Tibial nerve (tissue), 4 donors: ENCODE results near the gene RAPGEF2. TPM values are rescaled to one million over a fixed set of nuclear protein-coding genes. Genes with fewer than 3 reads are reported as not detected.
A peak's percentile ranks its signal among the peaks of the same experiment; 100 is the strongest.

Source experiments
- DNase-seq, 2 donors: peaks; one replicate each; pipeline ENCODE4 v3.0.0-alpha.2; 2019; ENCODE audit warnings: low spot score in 2 of 2
- H3K27ac ChIP-seq, 4 donors: fragments of 200-600 bp; sonication (generic) in 3 of 4; one replicate each; pipeline ENCODE4 v1.5.1; 2017 to 2019; ENCODE audit warnings: mild to moderate bottlenecking in 1 of 4
- H3K27me3 ChIP-seq, 2 donors: fragments of 200-600 bp; sonication (generic) in 1 of 2; one replicate each; pipeline versions ENCODE4 v1.5.1 to v1.6.0; 2017 to 2019
- H3K36me3 ChIP-seq, 3 donors: fragments of 200-600 bp; sonication (generic); one replicate each; pipeline ENCODE4 v1.5.1; 2018 to 2019
- H3K4me1 ChIP-seq, 4 donors: fragments of 200-600 bp; sonication (generic) in 3 of 4; one replicate each; pipeline ENCODE4 v1.5.1; 2017 to 2019
- H3K4me3 ChIP-seq, 4 donors: fragments of 200-600 bp; sonication (generic) in 3 of 4; one replicate each; pipeline ENCODE4 v1.5.1; 2017 to 2019; ENCODE audit warnings: mild to moderate bottlenecking in 1 of 4, moderate library complexity in 1 of 4
- H3K9me3 ChIP-seq, 4 donors: fragments of 200-600 bp; sonication (generic) in 3 of 4; one replicate each; pipeline ENCODE4 v1.5.1; 2017 to 2019
- EP300 ChIP-seq, 2 donors: sonication (generic); formaldehyde crosslinking; IDR thresholded peaks; one replicate each; pipeline ENCODE4 v1.6.1; 2017; ENCODE audit warnings: antibody characterized with exemption in 2 of 2, mild to moderate bottlenecking in 1 of 2
- POLR2A ChIP-seq, 2 donors: fragments of 450-650 bp; IDR thresholded peaks; one replicate each; pipeline ENCODE4 v1.6.1; 2017; ENCODE audit warnings: antibody characterized with exemption in 2 of 2, mild to moderate bottlenecking in 2 of 2, moderate library complexity in 2 of 2
- WGBS, 2 donors: methylation state at CpG; one replicate each; pipeline ENCODE4 v1.1.5; 2018; 5-methylcytosine and 5-hydroxymethylcytosine counted together
- total RNA-seq, 4 donors: library from RNA; depleted of rRNA; stranded (reverse); fragments of >200 nt; gene quantifications; one replicate each; pipeline ENCODE4 v1.1.0, GENCODE V29; 2016
- TF ChIP-seq, protein P1 (sequence below), 5 experiments: fragments of 200-600 bp in 3 of 5; fragments of 450-650 bp in 2 of 5; sonication (generic) in 3 of 5; IDR thresholded peaks; one replicate each; pipeline ENCODE4 v1.5.1; 2016 to 2019; ENCODE audit warnings: antibody characterized with exemption in 5 of 5, mild to moderate bottlenecking in 3 of 5, moderate library complexity in 2 of 5

The RAPGEF2 gene
- total RNA-seq, 4 donors from 2014 or later = 61.0 to 81.5 (median 69.5) TPM

DNA sequence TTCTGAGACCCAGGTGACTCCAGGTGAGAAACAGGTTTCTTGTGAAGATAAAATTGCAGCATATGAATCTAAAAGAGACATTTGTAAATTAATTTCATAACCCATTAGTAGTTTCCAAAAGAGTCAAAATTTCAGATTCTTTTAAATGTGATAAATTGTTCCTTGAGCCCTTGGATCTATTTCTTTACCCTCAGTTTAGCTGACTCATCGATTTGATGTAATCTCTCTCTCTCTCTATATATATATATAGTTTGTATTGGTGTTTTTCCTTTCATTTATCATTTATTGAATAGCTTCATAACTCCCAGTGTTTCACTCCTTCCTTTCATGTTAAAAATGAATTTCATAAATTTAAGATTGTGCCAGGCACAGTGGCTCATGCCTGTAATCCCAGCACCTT lies 96.9 kb downstream of the RAPGEF2 start:
- no peaks in the 10 kb centered on the region for H3K27me3 ChIP-seq
- TF ChIP-seq, protein P1, sequence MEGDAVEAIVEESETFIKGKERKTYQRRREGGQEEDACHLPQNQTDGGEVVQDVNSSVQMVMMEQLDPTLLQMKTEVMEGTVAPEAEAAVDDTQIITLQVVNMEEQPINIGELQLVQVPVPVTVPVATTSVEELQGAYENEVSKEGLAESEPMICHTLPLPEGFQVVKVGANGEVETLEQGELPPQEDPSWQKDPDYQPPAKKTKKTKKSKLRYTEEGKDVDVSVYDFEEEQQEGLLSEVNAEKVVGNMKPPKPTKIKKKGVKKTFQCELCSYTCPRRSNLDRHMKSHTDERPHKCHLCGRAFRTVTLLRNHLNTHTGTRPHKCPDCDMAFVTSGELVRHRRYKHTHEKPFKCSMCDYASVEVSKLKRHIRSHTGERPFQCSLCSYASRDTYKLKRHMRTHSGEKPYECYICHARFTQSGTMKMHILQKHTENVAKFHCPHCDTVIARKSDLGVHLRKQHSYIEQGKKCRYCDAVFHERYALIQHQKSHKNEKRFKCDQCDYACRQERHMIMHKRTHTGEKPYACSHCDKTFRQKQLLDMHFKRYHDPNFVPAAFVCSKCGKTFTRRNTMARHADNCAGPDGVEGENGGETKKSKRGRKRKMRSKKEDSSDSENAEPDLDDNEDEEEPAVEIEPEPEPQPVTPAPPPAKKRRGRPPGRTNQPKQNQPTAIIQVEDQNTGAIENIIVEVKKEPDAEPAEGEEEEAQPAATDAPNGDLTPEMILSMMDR (IDR thresholded peaks at IDR 0.05) = no peak
- TF ChIP-seq EP300 (IDR thresholded peaks at IDR 0.05) = no peak
- no peak for TF ChIP-seq POLR2A (IDR thresholded peaks at IDR 0.05)
- WGBS, 2 donors = 91 to 98% methylated on average over 1 of the region's 1 CpG
- no peak for DNase-seq
- H3K36me3 ChIP-seq = no peaks in the 10 kb centered on the region
- H3K4me3 ChIP-seq = no peak overlapping the region
- H3K4me1 ChIP-seq = peaks cover 0 to 67% (median 17%) of the 10 kb centered on the region in 4 donors
- no peaks in the 10 kb centered on the region for H3K9me3 ChIP-seq
- no peak overlapping the region for H3K27ac ChIP-seq

DNA sequence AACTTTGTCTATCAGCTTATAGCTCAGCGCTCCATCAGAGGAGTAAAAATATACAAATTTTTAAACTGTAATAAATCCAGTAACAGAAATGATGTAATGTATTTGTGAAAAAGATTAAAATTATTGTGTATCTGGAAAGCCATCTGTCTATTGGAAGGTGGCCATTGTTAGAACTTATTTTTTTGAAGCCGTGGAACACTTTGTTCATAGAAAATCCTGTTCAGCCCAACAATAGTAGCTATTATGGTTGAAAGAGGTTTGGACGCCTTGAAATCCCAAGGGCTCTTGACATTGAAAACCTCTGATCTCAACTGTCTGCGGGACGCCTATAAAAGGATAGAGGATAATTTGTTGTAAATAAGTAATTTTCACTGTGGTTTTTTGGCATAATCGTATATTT lies 98.3 kb downstream of the RAPGEF2 start:
- peak overlapping the region in 2 of 4 donors; percentile 73 to 75 for H3K27ac ChIP-seq
- 24 to 33% methylated on average over 6 of the region's 6 CpGs for WGBS, 2 donors
- no peaks in the 10 kb centered on the region for H3K36me3 ChIP-seq
- no peak overlapping the region for H3K4me3 ChIP-seq
- H3K9me3 ChIP-seq = no peaks in the 10 kb centered on the region
- H3K4me1 ChIP-seq = peaks cover 0 to 70% (median 17%) of the 10 kb centered on the region in 4 donors
- no peak for DNase-seq
- H3K27me3 ChIP-seq = no peaks in the 10 kb centered on the region
- peak in 1 of 2 donors; percentile 47 for TF ChIP-seq EP300 (IDR thresholded peaks at IDR 0.05)
- TF ChIP-seq, protein P1 (IDR thresholded peaks at IDR 0.05) = no peak

DNA sequence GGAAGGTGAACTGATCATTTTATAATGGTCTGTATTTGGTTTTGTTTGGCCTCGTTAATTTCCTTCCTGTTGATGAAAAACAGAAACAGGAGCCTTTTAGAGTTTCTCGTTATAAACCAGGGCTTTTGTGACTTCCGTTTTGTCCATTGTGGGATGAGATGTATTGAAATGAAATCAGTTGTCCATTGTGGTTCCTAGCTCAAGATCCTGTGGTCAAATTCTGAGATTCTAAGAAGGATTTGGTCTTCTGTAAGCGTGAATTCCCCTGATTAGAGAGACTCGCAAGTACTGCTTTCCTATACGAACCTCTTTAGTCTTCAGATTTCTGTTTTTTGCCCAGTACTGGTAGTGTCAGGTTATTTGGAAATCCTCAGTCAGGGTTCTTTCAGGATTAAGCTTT lies 101.7 kb downstream of the RAPGEF2 start:
- Histone ChIP-seq H3K9me3 (no peaks in the 10 kb centered on the region), H3K27me3 (no peaks in the 10 kb centered on the region), H3K4me1 (peaks cover 0 to 57% (median 15%) of the 10 kb centered on the region in 4 donors), H3K27ac (peak overlapping the region in 2 of 4 donors; percentile 15 to 52), H3K36me3 (no peaks in the 10 kb centered on the region), H3K4me3 (no peak overlapping the region)
- 46% methylated on average over 6 of the region's 6 CpGs for WGBS, 2 donors
- no peak for TF ChIP-seq EP300 (IDR thresholded peaks at IDR 0.05)
- TF ChIP-seq, protein P1 (IDR thresholded peaks at IDR 0.05) = no peak
- no peak for TF ChIP-seq POLR2A (IDR thresholded peaks at IDR 0.05)
- DNase-seq = no peak

DNA sequence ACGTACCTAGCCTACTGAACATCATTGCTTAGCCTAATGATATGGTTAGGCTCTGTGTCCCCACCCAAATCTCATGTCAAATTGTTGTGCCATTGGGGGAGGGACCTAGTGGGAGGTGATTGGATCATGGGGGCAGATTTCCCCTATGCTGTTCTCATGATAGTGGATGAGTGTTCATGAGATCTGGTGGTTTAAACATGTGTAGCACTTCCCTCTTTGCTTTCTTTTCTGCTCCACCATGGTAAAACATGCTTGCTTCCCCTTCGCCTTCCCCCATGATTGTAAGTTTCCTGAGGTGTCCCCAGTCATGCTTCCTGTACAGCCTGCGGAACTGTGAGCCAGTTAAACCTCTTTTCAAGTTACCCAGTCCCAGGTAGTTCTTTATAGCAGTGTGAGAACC lies 102.6 kb downstream of the RAPGEF2 start:
- DNase-seq = no peak
- no peaks in the 10 kb centered on the region for H3K27me3 ChIP-seq
- no peak overlapping the region for H3K4me3 ChIP-seq
- WGBS, 2 donors = 95% methylated on average over 3 of the region's 3 CpGs
- no peaks in the 10 kb centered on the region for H3K9me3 ChIP-seq
- H3K4me1 ChIP-seq = peaks cover 0 to 48% (median 15%) of the 10 kb centered on the region in 4 donors
- no peak overlapping the region for H3K27ac ChIP-seq
- TF ChIP-seq POLR2A (IDR thresholded peaks at IDR 0.05) (no peak), EP300 (IDR thresholded peaks at IDR 0.05) (no peak)
- TF ChIP-seq, protein P1 (IDR thresholded peaks at IDR 0.05) = no peak
- H3K36me3 ChIP-seq = no peaks in the 10 kb centered on the region

DNA sequence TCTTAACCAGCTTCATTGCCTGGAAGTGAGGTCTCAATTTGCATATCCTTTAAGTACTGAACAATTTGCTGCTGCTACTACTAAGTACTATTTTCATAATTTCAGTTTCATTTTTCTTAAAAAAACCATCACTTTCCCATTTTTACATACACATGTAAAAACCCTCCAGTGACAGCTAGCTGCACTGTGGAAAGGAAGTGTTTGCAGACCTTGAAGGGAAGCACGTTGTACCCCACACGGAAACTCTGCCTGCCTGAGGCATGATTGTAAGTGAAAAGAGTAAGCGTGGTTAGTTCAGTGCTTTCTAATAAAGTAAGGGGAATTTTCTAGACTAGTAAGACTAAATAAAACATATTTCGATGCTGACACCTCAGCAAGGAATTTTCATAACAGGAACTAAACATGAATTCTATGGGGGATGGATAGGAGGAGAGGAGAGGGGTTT lies 103.6 kb downstream of the RAPGEF2 start:
- no peak for DNase-seq
- Histone ChIP-seq H3K27me3 (no peaks in the 10 kb centered on the region), H3K36me3 (no peaks in the 10 kb centered on the region), H3K9me3 (no peaks in the 10 kb centered on the region), H3K4me3 (no peak overlapping the region), H3K27ac (no peak overlapping the region), H3K4me1 (peaks cover 0 to 39% (median 13%) of the 10 kb centered on the region in 4 donors)
- WGBS, 2 donors = 51 to 54% methylated on average over 4 of the region's 4 CpGs
- TF ChIP-seq, protein P1 (IDR thresholded peaks at IDR 0.05) = no peak
- TF ChIP-seq EP300 (IDR thresholded peaks at IDR 0.05) (no peak), POLR2A (IDR thresholded peaks at IDR 0.05) (no peak)
